Bronchial epithelial cell (primary cell): ENCODE results near the gene TIMMDC1. TPM values are rescaled to one million over a fixed set of nuclear protein-coding genes. Genes with fewer than 3 reads are reported as not detected.

Source experiments
- DNase-seq: peaks from one replicate; pipeline ENCODE4 v3.0.0-alpha.2; 2010; ENCODE audit warnings: low read depth
- FAIRE-seq: peaks from 2 replicates; lab custom pipeline; 2011; peaks lifted over from hg19 to GRCh38; lab: Jason Lieb, UNC
- H3K27me3 ChIP-seq: 2 replicates; pipeline ENCODE4 v1.5.1; 2011; ENCODE audit warnings: low read length; ENCODE audit not compliant: control insufficient read depth, insufficient read depth
- H3K36me3 ChIP-seq: 2 replicates; pipeline ENCODE4 v1.5.1; 2011; ENCODE audit warnings: low read length; ENCODE audit not compliant: control insufficient read depth, insufficient read depth
- H3K4me3 ChIP-seq: 2 replicates; pipeline ENCODE4 v1.5.1; 2011; ENCODE audit warnings: mild to moderate bottlenecking, low read depth, low read length, control low read depth
- total RNA-seq: library from RNA; depleted of rRNA; stranded (reverse); fragments of >200 nt; gene quantifications from 2 replicates; pipeline ENCODE4 v1.2.1, GENCODE V29; 2014
- TF ChIP-seq, protein P1 (sequence below): IDR thresholded peaks from 2 replicates; pipeline ENCODE4 v1.5.1; 2011; ENCODE audit warnings: mild to moderate bottlenecking, moderate library complexity, low read length, control low read depth, inconsistent platforms; ENCODE audit not compliant: insufficient read depth, severe bottlenecking

Gene TIMMDC1
- total RNA-seq, 1 donor from 2014 or later = 52.7 TPM

GRCh38 chr3:119553823-119554415 is 55.6 kb downstream of the TIMMDC1 start:
- Histone ChIP-seq H3K36me3 (no peaks in the 10 kb centered on the region), H3K27me3 (peaks cover 3% of the 10 kb centered on the region), H3K4me3 (no peak overlapping the region)
- TF ChIP-seq, protein P1, sequence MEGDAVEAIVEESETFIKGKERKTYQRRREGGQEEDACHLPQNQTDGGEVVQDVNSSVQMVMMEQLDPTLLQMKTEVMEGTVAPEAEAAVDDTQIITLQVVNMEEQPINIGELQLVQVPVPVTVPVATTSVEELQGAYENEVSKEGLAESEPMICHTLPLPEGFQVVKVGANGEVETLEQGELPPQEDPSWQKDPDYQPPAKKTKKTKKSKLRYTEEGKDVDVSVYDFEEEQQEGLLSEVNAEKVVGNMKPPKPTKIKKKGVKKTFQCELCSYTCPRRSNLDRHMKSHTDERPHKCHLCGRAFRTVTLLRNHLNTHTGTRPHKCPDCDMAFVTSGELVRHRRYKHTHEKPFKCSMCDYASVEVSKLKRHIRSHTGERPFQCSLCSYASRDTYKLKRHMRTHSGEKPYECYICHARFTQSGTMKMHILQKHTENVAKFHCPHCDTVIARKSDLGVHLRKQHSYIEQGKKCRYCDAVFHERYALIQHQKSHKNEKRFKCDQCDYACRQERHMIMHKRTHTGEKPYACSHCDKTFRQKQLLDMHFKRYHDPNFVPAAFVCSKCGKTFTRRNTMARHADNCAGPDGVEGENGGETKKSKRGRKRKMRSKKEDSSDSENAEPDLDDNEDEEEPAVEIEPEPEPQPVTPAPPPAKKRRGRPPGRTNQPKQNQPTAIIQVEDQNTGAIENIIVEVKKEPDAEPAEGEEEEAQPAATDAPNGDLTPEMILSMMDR = no peak
- FAIRE-seq = no peak
- no peak for DNase-seq

DNA sequence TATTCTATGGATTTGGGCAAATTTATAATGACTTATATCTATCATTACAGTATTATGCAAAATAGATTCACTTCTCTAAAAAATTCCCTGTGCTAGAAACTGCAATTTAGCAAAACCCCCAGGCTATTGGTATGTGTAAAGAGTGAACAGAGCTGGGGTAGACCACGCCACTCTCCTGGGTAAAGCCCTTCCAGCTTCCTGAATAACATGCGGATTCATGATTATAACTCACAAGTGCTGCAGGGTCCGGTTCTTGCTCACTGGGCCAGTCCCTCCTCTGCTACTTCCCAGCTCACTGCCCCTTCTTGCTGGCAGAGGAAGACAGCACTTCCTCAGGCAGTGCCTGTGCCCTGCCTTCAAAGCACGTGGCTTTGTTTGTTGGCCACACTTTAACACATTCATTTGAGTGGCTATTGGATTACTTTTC is 57.0 kb downstream of the TIMMDC1 start:
- TF ChIP-seq, protein P1 = no peak
- Histone ChIP-seq H3K27me3 (peaks cover 3% of the 10 kb centered on the region), H3K4me3 (no peak overlapping the region), H3K36me3 (no peaks in the 10 kb centered on the region)
- DNase-seq (no peak), FAIRE-seq (no peak)

DNA sequence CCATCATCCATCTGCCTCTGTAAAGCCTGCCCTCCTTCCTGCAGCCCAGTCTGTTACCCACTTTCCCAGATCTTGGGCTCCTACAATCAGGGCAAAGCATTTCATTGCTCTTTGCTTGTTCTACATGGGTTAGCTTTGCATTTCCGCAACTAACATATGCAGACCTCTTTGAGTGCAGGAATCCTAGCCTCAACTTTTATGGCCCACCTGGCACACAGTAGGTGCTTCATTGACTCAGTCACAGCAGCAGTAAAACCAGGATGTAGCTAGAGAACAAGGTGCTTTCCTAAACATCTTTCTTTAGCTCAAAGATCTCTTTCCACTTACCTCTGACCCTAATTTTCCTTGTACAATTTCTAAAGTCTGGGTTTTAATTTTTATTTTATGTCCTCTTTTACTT is 57.6 kb downstream of the TIMMDC1 start:
- Histone ChIP-seq H3K27me3 (peaks cover 3% of the 10 kb centered on the region), H3K36me3 (no peaks in the 10 kb centered on the region), H3K4me3 (no peak overlapping the region)
- FAIRE-seq (no peak), DNase-seq (no peak)
- TF ChIP-seq, protein P1 = no peak

- Histone ChIP-seq H3K27me3 (peaks cover 3% of the 10 kb centered on the region), H3K36me3 (no peaks in the 10 kb centered on the region), H3K4me3 (no peak overlapping the region)
- TF ChIP-seq, protein P1 = no peak
- FAIRE-seq (peak; percentile 40), DNase-seq (no peak)
Observed at GRCh38 chr3:119557192-119557876, 59.0 kb downstream of the TIMMDC1 start.

GRCh38 chr3:119557877-119558269 is 59.5 kb downstream of the TIMMDC1 start:
- Histone ChIP-seq H3K36me3 (no peaks in the 10 kb centered on the region), H3K27me3 (peaks cover 3% of the 10 kb centered on the region), H3K4me3 (no peak overlapping the region)
- no peak for FAIRE-seq
- TF ChIP-seq, protein P1 = no peak
- DNase-seq = no peak
